ENCODE results near the gene PBOV1. TPM values are rescaled to one million over a fixed set of nuclear protein-coding genes. Genes with fewer than 3 reads are reported as not detected.

PBOV1 gene
- not detected for total RNA-seq

- H3K36me3 Mint-ChIP-seq: no peaks in the 10 kb centered on the region
- no peak within 1 kb of the TSS for H3K4me3 Mint-ChIP-seq
- H3K9me3 Mint-ChIP-seq: no peaks in the 10 kb centered on the region
- H3K4me1 Mint-ChIP-seq (ENCODE audit: low read depth in 2 of 2): no peaks in the 10 kb centered on the region
- ATAC-seq: no peak
- peaks cover 19 to 48% of the 10 kb centered on the region in 2 donors for H3K27me3 Mint-ChIP-seq
- DNase-seq (ENCODE audit: low spot score): no peak
- H3K27ac Mint-ChIP-seq: no peak within 1 kb of the TSS
These were observed at the start of gene PBOV1 for GRCh38 chr6:138218449-138218848. Gene PBOV1 (minus strand): TSS chr6:138218491. CDS start chr6:138218395, 96 bp downstream.

- Mint-ChIP-seq H3K9me3 (no peaks in the 10 kb centered on the region), H3K27ac (no peak overlapping the region), H3K4me1 (ENCODE audit: low read depth in 2 of 2) (no peaks in the 10 kb centered on the region), H3K36me3 (no peaks in the 10 kb centered on the region), H3K4me3 (no peak overlapping the region), H3K27me3 (peaks cover 5 to 23% of the 10 kb centered on the region in 2 donors)
- DNase-seq (ENCODE audit: low spot score): no peak
- no peak for ATAC-seq
These were observed 47.8 kb upstream of the PBOV1 start for GRCh38 chr6:138266095-138266494.

- Mint-ChIP-seq H3K4me3 (no peak overlapping the region), H3K4me1 (ENCODE audit: low read depth in 2 of 2) (no peaks in the 10 kb centered on the region), H3K27ac (no peak overlapping the region), H3K9me3 (no peaks in the 10 kb centered on the region), H3K36me3 (no peaks in the 10 kb centered on the region), H3K27me3 (peaks cover 5 to 23% of the 10 kb centered on the region in 2 donors)
- no peak for ATAC-seq
- DNase-seq (ENCODE audit: low spot score): no peak
These were observed 46.1 kb upstream of the PBOV1 start for GRCh38 chr6:138264372-138264880.

- no peaks in the 10 kb centered on the region for H3K4me1 Mint-ChIP-seq (ENCODE audit: low read depth in 2 of 2)
- H3K9me3 Mint-ChIP-seq: no peaks in the 10 kb centered on the region
- H3K27ac Mint-ChIP-seq: no peak overlapping the region
- no peaks in the 10 kb centered on the region for H3K36me3 Mint-ChIP-seq
- H3K4me3 Mint-ChIP-seq: no peak overlapping the region
- ATAC-seq: no peak
- no peak for DNase-seq (ENCODE audit: low spot score)
- H3K27me3 Mint-ChIP-seq: peaks cover 7 to 23% of the 10 kb centered on the region in 2 donors
These were observed 45.7 kb upstream of the PBOV1 start for GRCh38 chr6:138263963-138264362.

- no peaks in the 10 kb centered on the region for H3K4me1 Mint-ChIP-seq (ENCODE audit: low read depth in 2 of 2)
- H3K27me3 Mint-ChIP-seq: peaks cover 10 to 42% of the 10 kb centered on the region in 2 donors
- ATAC-seq (no peak), DNase-seq (ENCODE audit: low spot score) (no peak)
- H3K36me3 Mint-ChIP-seq: no peaks in the 10 kb centered on the region
- H3K4me3 Mint-ChIP-seq: no peak overlapping the region
- no peaks in the 10 kb centered on the region for H3K9me3 Mint-ChIP-seq
- H3K27ac Mint-ChIP-seq: no peak overlapping the region
These were observed 43.0 kb upstream of the PBOV1 start for GRCh38 chr6:138261116-138261780.

GRCh38 chr6:138258991-138259390 lies 40.7 kb upstream of the PBOV1 start:
- no peaks in the 10 kb centered on the region for H3K9me3 Mint-ChIP-seq
- ATAC-seq (no peak), DNase-seq (ENCODE audit: low spot score) (no peak)
- peaks cover 13 to 26% of the 10 kb centered on the region in 2 donors for H3K27me3 Mint-ChIP-seq
- H3K4me1 Mint-ChIP-seq (ENCODE audit: low read depth in 2 of 2): no peaks in the 10 kb centered on the region
- H3K4me3 Mint-ChIP-seq: no peak overlapping the region
- H3K36me3 Mint-ChIP-seq: no peaks in the 10 kb centered on the region
- H3K27ac Mint-ChIP-seq: no peak overlapping the region

- H3K27ac Mint-ChIP-seq: no peak overlapping the region
- H3K36me3 Mint-ChIP-seq: no peaks in the 10 kb centered on the region
- H3K9me3 Mint-ChIP-seq: no peaks in the 10 kb centered on the region
- no peak for ATAC-seq
- DNase-seq (ENCODE audit: low spot score): no peak
- peaks cover 18 to 26% of the 10 kb centered on the region in 2 donors for H3K27me3 Mint-ChIP-seq
- H3K4me1 Mint-ChIP-seq (ENCODE audit: low read depth in 2 of 2): no peaks in the 10 kb centered on the region
- no peak overlapping the region for H3K4me3 Mint-ChIP-seq
These were observed 39.9 kb upstream of the PBOV1 start for GRCh38 chr6:138258197-138258596.

- Mint-ChIP-seq H3K27ac (no peak overlapping the region), H3K4me3 (no peak overlapping the region), H3K36me3 (no peaks in the 10 kb centered on the region), H3K4me1 (ENCODE audit: low read depth in 2 of 2) (no peaks in the 10 kb centered on the region), H3K27me3 (peaks cover 18 to 26% of the 10 kb centered on the region in 2 donors), H3K9me3 (no peaks in the 10 kb centered on the region)
- ATAC-seq (no peak), DNase-seq (ENCODE audit: low spot score) (no peak)
These were observed 39.3 kb upstream of the PBOV1 start for GRCh38 chr6:138257638-138258040.

GRCh38 chr6:138255443-138255842 lies 37.2 kb upstream of the PBOV1 start:
- H3K9me3 Mint-ChIP-seq: no peaks in the 10 kb centered on the region
- ATAC-seq: no peak
- H3K4me3 Mint-ChIP-seq: no peak overlapping the region
- no peaks in the 10 kb centered on the region for H3K36me3 Mint-ChIP-seq
- no peak overlapping the region for H3K27ac Mint-ChIP-seq
- peaks cover 20 to 31% of the 10 kb centered on the region in 2 donors for H3K27me3 Mint-ChIP-seq
- DNase-seq (ENCODE audit: low spot score): no peak
- H3K4me1 Mint-ChIP-seq (ENCODE audit: low read depth in 2 of 2): no peaks in the 10 kb centered on the region

GRCh38 chr6:138253731-138254130 lies 35.4 kb upstream of the PBOV1 start:
- no peak for DNase-seq (ENCODE audit: low spot score)
- Mint-ChIP-seq H3K4me1 (ENCODE audit: low read depth in 2 of 2) (no peaks in the 10 kb centered on the region), H3K27me3 (peaks cover 13 to 26% of the 10 kb centered on the region in 2 donors), H3K36me3 (no peaks in the 10 kb centered on the region), H3K4me3 (no peak overlapping the region), H3K27ac (no peak overlapping the region), H3K9me3 (no peaks in the 10 kb centered on the region)
- no peak for ATAC-seq

- H3K4me1 Mint-ChIP-seq (ENCODE audit: low read depth in 2 of 2): no peaks in the 10 kb centered on the region
- DNase-seq (ENCODE audit: low spot score) (no peak), ATAC-seq (no peak)
- no peaks in the 10 kb centered on the region for H3K36me3 Mint-ChIP-seq
- no peak overlapping the region for H3K27ac Mint-ChIP-seq
- peaks cover 7 to 11% of the 10 kb centered on the region in 2 donors for H3K27me3 Mint-ChIP-seq
- H3K4me3 Mint-ChIP-seq: no peak overlapping the region
- no peaks in the 10 kb centered on the region for H3K9me3 Mint-ChIP-seq
These were observed 32.4 kb upstream of the PBOV1 start for GRCh38 chr6:138250513-138251247.

GRCh38 chr6:138250053-138250452 lies 31.8 kb upstream of the PBOV1 start:
- no peak overlapping the region for H3K4me3 Mint-ChIP-seq
- H3K27ac Mint-ChIP-seq: no peak overlapping the region
- DNase-seq (ENCODE audit: low spot score) (no peak), ATAC-seq (no peak)
- H3K4me1 Mint-ChIP-seq (ENCODE audit: low read depth in 2 of 2): no peaks in the 10 kb centered on the region
- no peaks in the 10 kb centered on the region for H3K36me3 Mint-ChIP-seq
- H3K27me3 Mint-ChIP-seq: peaks cover 7 to 10% of the 10 kb centered on the region in 2 donors
- no peaks in the 10 kb centered on the region for H3K9me3 Mint-ChIP-seq

GRCh38 chr6:138248878-138249277 lies 30.6 kb upstream of the PBOV1 start:
- DNase-seq (ENCODE audit: low spot score) (no peak), ATAC-seq (no peak)
- H3K4me1 Mint-ChIP-seq (ENCODE audit: low read depth in 2 of 2): no peaks in the 10 kb centered on the region
- no peak overlapping the region for H3K4me3 Mint-ChIP-seq
- no peaks in the 10 kb centered on the region for H3K36me3 Mint-ChIP-seq
- no peak overlapping the region for H3K27ac Mint-ChIP-seq
- peaks cover 7 to 9% of the 10 kb centered on the region in 2 donors for H3K27me3 Mint-ChIP-seq
- H3K9me3 Mint-ChIP-seq: no peaks in the 10 kb centered on the region

GRCh38 chr6:138248011-138248410 lies 29.7 kb upstream of the PBOV1 start:
- H3K27me3 Mint-ChIP-seq: peaks cover 8 to 12% of the 10 kb centered on the region in 2 donors
- no peaks in the 10 kb centered on the region for H3K9me3 Mint-ChIP-seq
- no peak overlapping the region for H3K4me3 Mint-ChIP-seq
- ATAC-seq (no peak), DNase-seq (ENCODE audit: low spot score) (no peak)
- no peak overlapping the region for H3K27ac Mint-ChIP-seq
- no peaks in the 10 kb centered on the region for H3K4me1 Mint-ChIP-seq (ENCODE audit: low read depth in 2 of 2)
- no peaks in the 10 kb centered on the region for H3K36me3 Mint-ChIP-seq
